Ovary (tissue), 9 donors: ENCODE results near the gene ADAM12. TPM values are rescaled to one million over a fixed set of nuclear protein-coding genes. Genes with fewer than 3 reads are reported as not detected.

Experiments used
- DNase-seq, 5 donors: peaks; one replicate each; pipeline ENCODE4 v3.0.0-alpha.2; 2019 to 2020
- H3K27ac ChIP-seq, 2 donors: fragments of 200-600 bp; one replicate each; pipeline versions ENCODE4 v1.5.1 to v1.8.0; 2019 to 2022
- H3K27me3 ChIP-seq: fragments of 200-600 bp; one replicate; pipeline ENCODE4 v1.8.0; 2022
- H3K36me3 ChIP-seq: fragments of 200-600 bp; sonication (generic); one replicate; pipeline ENCODE4 v1.5.1; 2019
- H3K4me1 ChIP-seq: one replicate; pipeline ENCODE4 v1.8.1; 2013; ENCODE audit warnings: mild to moderate bottlenecking, moderate library complexity; ENCODE audit not compliant: insufficient read depth
- H3K4me3 ChIP-seq: fragments of 200-600 bp; sonication (generic); one replicate; pipeline ENCODE4 v1.5.1; 2017
- H3K9me3 ChIP-seq, 2 donors: fragments of 200-600 bp in 1 of 2; sonication (generic) in 1 of 2; one replicate each; pipeline versions ENCODE4 v1.5.1 to v1.8.1; 2013 to 2019; ENCODE audit warnings: mild to moderate bottlenecking in 1 of 2, moderate library complexity in 1 of 2
- EP300 ChIP-seq: sonication (generic); formaldehyde crosslinking; IDR thresholded peaks from one replicate; pipeline ENCODE4 v1.6.1; 2017; ENCODE audit warnings: antibody characterized with exemption
- POLR2A ChIP-seq: fragments of 450-650 bp; IDR thresholded peaks from one replicate; pipeline ENCODE4 v1.6.1; 2017; ENCODE audit warnings: antibody characterized with exemption, mild to moderate bottlenecking, moderate library complexity
- WGBS, 3 donors: extraction: QIAGEN DNeasy Blood & Tissue Kit in 1 of 3; methylation state at CpG; one replicate each; pipeline versions ENCODE4 v1.1.5 to v1.1.7; 2013 to 2017; 5-methylcytosine and 5-hydroxymethylcytosine counted together
- intact Hi-C, 4 donors: fragments of 100-400 bp; cut with DNase I; formaldehyde crosslinking; loops; one replicate each; pipeline versions ENCODE4 v1.11.0 to v1.15.1; 2022 to 2023
- polyA plus RNA-seq, 2 donors: library from polyadenylated mRNA; stranded (reverse); fragments of 200-250 nt in 1 of 2; fragments of 350-450 nt in 1 of 2; fragmentation: Illumina TruSeq in 1 of 2; extraction: RNeasy Lipid Tissue Mini Kit (QIAGEN cat#74804) in 1 of 2; gene quantifications; one replicate each; pipeline ENCODE4 v1.2.3, GENCODE V29; 2013 to 2014
- total RNA-seq, 7 donors: library from RNA; depleted of rRNA in 2 of 7; stranded (reverse); fragments of >200 nt in 2 of 7; fragmentation: NEBNext Ultra II Directional in 3 of 7; extraction: Animal tissue kit (Norgen Biotek cat#: 25700) in 3 of 7; gene quantifications; one replicate each; pipeline versions ENCODE4 v1.1.0 to v1.2.4, GENCODE V29; 2016 to 2023
- TF ChIP-seq, protein P1 (sequence below), 3 donors: fragments of 450-650 bp in 2 of 3; fragments of 200-600 bp in 1 of 3; IDR thresholded peaks; one replicate each; pipeline versions ENCODE4 v1.5.1 to v1.8.0; 2016 to 2022; ENCODE audit warnings: antibody characterized with exemption in 3 of 3, mild to moderate bottlenecking in 1 of 3
- donor health status: DM: no; HTN: no; CAD: no; lungs with moderate emphysema.
- donor health status: DM: no; HTN: no; CAD: no.
- donor health status: Bipolar disorder and iron deficiency.
- donor health status: DM: yes; HTN: yes; CAD: no.
- donor health status: DM: no; HTN: no; CAD: no.
- donor health status: DM: yes; HTN: yes; CAD: no.

ADAM12 gene
- total and polyA plus RNA-seq, 9 donors = 1.8 to 27.2 (median 10.3) TPM

DNA sequence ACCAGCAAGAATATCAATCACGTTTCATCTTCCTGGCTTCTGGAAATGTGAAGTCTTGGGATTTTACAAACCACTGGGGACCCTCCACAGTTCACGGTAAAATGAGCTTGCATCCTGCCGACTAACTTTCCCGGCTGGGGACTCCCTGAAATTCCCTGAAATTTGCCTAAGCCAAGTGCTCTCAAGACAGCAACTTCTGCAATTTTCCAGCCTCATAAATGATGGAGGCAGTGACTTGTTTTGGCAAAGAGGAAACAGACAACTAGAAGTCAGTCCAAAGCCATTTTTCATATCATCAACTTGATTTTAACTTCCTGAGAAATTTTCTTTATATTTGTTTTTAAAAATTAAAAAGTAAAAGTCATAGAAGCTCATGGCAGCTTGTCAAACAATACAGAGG lies 279.6 kb downstream of the ADAM12 start:
- peaks cover 8% of the 10 kb centered on the region for H3K4me1 ChIP-seq
- H3K36me3 ChIP-seq = no peaks in the 10 kb centered on the region
- intact Hi-C loops = loop anchor here in 1 of 4 donors (10.0 kb wide), 1 partner anchor 66 kb away; no protein-coding TSS in a partner anchor
- no peak overlapping the region for H3K27ac ChIP-seq
- H3K4me3 ChIP-seq = no peak overlapping the region
- WGBS, 3 donors = 73 to 87% (median 86%) methylated on average over 4 of the region's 4 CpGs
- H3K27me3 ChIP-seq = no peaks in the 10 kb centered on the region
- no peak for DNase-seq
- TF ChIP-seq, protein P1, sequence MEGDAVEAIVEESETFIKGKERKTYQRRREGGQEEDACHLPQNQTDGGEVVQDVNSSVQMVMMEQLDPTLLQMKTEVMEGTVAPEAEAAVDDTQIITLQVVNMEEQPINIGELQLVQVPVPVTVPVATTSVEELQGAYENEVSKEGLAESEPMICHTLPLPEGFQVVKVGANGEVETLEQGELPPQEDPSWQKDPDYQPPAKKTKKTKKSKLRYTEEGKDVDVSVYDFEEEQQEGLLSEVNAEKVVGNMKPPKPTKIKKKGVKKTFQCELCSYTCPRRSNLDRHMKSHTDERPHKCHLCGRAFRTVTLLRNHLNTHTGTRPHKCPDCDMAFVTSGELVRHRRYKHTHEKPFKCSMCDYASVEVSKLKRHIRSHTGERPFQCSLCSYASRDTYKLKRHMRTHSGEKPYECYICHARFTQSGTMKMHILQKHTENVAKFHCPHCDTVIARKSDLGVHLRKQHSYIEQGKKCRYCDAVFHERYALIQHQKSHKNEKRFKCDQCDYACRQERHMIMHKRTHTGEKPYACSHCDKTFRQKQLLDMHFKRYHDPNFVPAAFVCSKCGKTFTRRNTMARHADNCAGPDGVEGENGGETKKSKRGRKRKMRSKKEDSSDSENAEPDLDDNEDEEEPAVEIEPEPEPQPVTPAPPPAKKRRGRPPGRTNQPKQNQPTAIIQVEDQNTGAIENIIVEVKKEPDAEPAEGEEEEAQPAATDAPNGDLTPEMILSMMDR (IDR thresholded peaks at IDR 0.05) = no peak
- TF ChIP-seq EP300 = no peak
- TF ChIP-seq POLR2A = no peak
- no peaks in the 10 kb centered on the region for H3K9me3 ChIP-seq

DNA sequence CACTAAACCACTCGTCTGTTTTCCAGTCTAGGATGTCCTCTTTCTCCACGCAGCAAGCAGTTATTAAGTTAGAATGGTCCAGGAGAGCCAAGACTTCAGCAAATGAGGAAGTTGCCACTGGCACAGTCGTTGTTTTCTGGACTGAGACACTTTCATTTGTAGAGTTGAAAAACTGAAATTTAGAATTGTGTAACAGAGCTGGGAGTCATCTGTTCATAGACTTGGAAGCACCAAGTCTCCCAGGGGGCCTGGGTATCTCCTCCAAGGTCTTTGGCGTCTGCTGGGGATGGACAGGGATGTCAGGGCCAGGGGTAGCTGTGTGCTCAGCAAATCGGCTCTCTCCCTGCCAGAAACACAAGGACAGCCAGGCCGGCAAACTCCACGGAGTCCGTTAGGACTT lies 283.5 kb downstream of the ADAM12 start:
- 7 to 20% (median 11%) methylated on average over 8 of the region's 8 CpGs for WGBS, 3 donors
- intact Hi-C loops = loop anchor here in 1 of 4 donors (10.0 kb wide), 1 partner anchor 70 kb away; no protein-coding TSS in a partner anchor
- H3K27ac ChIP-seq = peak overlapping the region in 1 of 2 donors; percentile 61

DNA sequence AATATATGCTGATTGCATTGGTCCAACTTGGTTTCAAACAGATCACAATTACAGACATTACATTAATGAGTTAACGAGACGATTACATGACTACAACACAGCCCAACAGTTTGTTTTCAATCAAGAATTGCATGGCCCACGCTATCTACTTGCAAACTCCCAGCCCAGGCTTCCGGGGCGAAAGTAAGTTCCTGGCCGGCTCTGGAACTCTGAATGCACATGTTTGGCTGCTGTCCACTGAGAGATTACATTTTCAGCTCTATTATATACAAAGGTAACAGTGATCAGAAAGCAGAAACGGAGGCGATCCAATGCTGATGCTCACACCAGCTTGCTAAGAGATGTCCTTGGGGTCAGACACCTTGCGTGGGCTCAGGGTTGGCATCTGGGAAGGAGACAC lies 285.6 kb downstream of the ADAM12 start:
- Histone ChIP-seq H3K27ac (no peak overlapping the region), H3K9me3 (no peaks in the 10 kb centered on the region), H3K4me3 (no peak overlapping the region), H3K4me1 (peaks cover 8% of the 10 kb centered on the region), H3K36me3 (no peaks in the 10 kb centered on the region), H3K27me3 (no peaks in the 10 kb centered on the region)
- intact Hi-C loops = loop anchor here in 1 of 4 donors (10.0 kb wide), 1 partner anchor 72 kb away; no protein-coding TSS in a partner anchor
- TF ChIP-seq, protein P1 (IDR thresholded peaks at IDR 0.05) = no peak
- WGBS, 3 donors = 32 to 51% (median 47%) methylated on average over 9 of the region's 9 CpGs
- DNase-seq = no peak

More for the DNA sequence above, 283.5 kb downstream of the ADAM12 start:
- Histone ChIP-seq H3K9me3 (no peaks in the 10 kb centered on the region), H3K36me3 (no peaks in the 10 kb centered on the region), H3K27me3 (no peaks in the 10 kb centered on the region), H3K4me1 (peaks cover 8% of the 10 kb centered on the region), H3K4me3 (no peak overlapping the region)
- DNase-seq = peak; percentile 66 to 83 (median 80)
- TF ChIP-seq POLR2A (no peak), EP300 (no peak)
- TF ChIP-seq, protein P1 (IDR thresholded peaks at IDR 0.05) = no peak

DNA sequence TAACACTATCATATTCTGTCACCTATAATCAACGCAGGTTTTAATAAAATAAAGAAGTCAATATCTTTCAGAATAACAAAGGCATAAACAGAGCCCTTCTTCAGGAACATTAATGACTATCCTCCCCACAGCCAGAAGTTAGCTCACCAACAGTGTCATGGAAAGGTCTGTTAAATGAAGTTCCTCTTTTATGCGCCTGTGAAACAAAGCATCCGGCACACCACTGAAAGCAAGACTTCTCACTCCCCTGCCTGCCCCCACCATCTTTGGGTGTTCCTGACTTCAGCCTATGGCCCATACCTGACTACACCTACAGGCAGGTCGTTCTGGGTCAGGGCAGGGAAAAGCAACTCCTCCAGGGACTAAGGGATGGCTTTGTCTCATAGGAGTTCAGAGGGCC lies 286.5 kb downstream of the ADAM12 start:
- no peak overlapping the region for H3K27ac ChIP-seq
- no peaks in the 10 kb centered on the region for H3K27me3 ChIP-seq
- DNase-seq = no peak
- intact Hi-C loops = loop anchor here in 1 of 4 donors (10.0 kb wide), 1 partner anchor 73 kb away; no protein-coding TSS in a partner anchor
- H3K4me1 ChIP-seq = peaks cover 9% of the 10 kb centered on the region
- H3K4me3 ChIP-seq = no peak overlapping the region
- no peaks in the 10 kb centered on the region for H3K9me3 ChIP-seq
- no peaks in the 10 kb centered on the region for H3K36me3 ChIP-seq
- no peak for TF ChIP-seq EP300
- TF ChIP-seq, protein P1 (IDR thresholded peaks at IDR 0.05) = no peak
- no peak for TF ChIP-seq POLR2A
- 73 to 87% (median 84%) methylated on average over 4 of the region's 4 CpGs for WGBS, 3 donors
